ENCODE results near the gene PABPN1L. TPM values are rescaled to one million over a fixed set of nuclear protein-coding genes. Genes with fewer than 3 reads are reported as not detected.

The PABPN1L gene
- total RNA-seq, 1 experiment from 2014 or later = not detected

- no peak overlapping the region for H3K4me2 ChIP-seq (ENCODE audit: insufficient read depth, insufficient read length, low read length)
- no peak overlapping the region for H2BK15ac ChIP-seq (ENCODE audit: low read depth, low read length)
- no peak overlapping the region for H2AK5ac ChIP-seq (ENCODE audit: insufficient read length, low read length)
- H3K9me3 ChIP-seq (ENCODE audit: control insufficient read depth, low read depth, low read length) = no peaks in the 10 kb centered on the region
- no peak overlapping the region for H3K56ac ChIP-seq (ENCODE audit: insufficient read length, low read depth, low read length)
- no peak for DNase-seq
- no peaks in the 10 kb centered on the region for H3K9me3 Mint-ChIP-seq
- H3K18ac ChIP-seq (ENCODE audit: insufficient read length, low read depth, low read length) = no peak overlapping the region
- no peaks in the 10 kb centered on the region for H3K4me1 ChIP-seq (ENCODE audit: insufficient read depth, low read length)
- H2BK120ac ChIP-seq (ENCODE audit: low read depth, low read length, poor library complexity, severe bottlenecking) = no peak overlapping the region
- no peaks in the 10 kb centered on the region for H3K79me1 ChIP-seq (ENCODE audit: insufficient read depth, low read depth, low read length, poor library complexity, severe bottlenecking)
- H4K8ac ChIP-seq (replicated peaks; ENCODE audit: insufficient read length, low read depth, low read length) = no peak overlapping the region
- no peak overlapping the region; the same call in 1 of the 2 replicates for H3K14ac ChIP-seq (ENCODE audit: insufficient read depth, low read length)
- H3K27ac ChIP-seq (ENCODE audit: insufficient read length, low read depth, low read length) = no peak overlapping the region
- H4K5ac ChIP-seq (ENCODE audit: insufficient read length, low read depth, low read length) = no peak overlapping the region
- no peaks in the 10 kb centered on the region for H3K23me2 ChIP-seq (ENCODE audit: insufficient read length, low read depth, low read length, poor library complexity, severe bottlenecking)
- no peak overlapping the region for H3K9ac ChIP-seq (ENCODE audit: extremely low read depth, insufficient read length, low read length)
- H2BK20ac ChIP-seq (ENCODE audit: low read depth, low read length, poor library complexity, severe bottlenecking) = no peak overlapping the region
- H3K27me3 Mint-ChIP-seq (ENCODE audit: low read depth) = no peaks in the 10 kb centered on the region
- H4K91ac ChIP-seq (ENCODE audit: insufficient read length, low read depth, low read length) = no peak overlapping the region
- no peak overlapping the region for H3K23ac ChIP-seq (ENCODE audit: insufficient read length, low read depth, low read length)
- no peak overlapping the region for H3T11ph ChIP-seq (ENCODE audit: low read length)
- H4K20me1 ChIP-seq (ENCODE audit: control insufficient read depth, insufficient read depth, insufficient read length) = no peaks in the 10 kb centered on the region
- TF ChIP-seq CTCF (conservative IDR thresholded peaks at IDR 0.05) = no peak
- no CpG with 5 or more reads among the region's 24 CpGs for WGBS (ENCODE audit: extremely low coverage, insufficient read length, low lambda C conversion rate)
- no peak overlapping the region for H2BK12ac ChIP-seq (ENCODE audit: insufficient read length, low read depth, low read length)
- no peak overlapping the region for H3K4ac ChIP-seq (ENCODE audit: low read depth, low read length)
- H2AFZ ChIP-seq (ENCODE audit: low read length) = no peak overlapping the region
- H3K4me1 Mint-ChIP-seq = no peaks in the 10 kb centered on the region
- H3K27ac Mint-ChIP-seq = no peak overlapping the region
- no peaks in the 10 kb centered on the region for H3K79me2 ChIP-seq (ENCODE audit: insufficient read depth, low read length)
- no peaks in the 10 kb centered on the region for H3K27me3 ChIP-seq (ENCODE audit: insufficient read depth, low read length)
- no peak overlapping the region for H3K4me3 Mint-ChIP-seq
- no peak overlapping the region for H2BK5ac ChIP-seq (ENCODE audit: insufficient read length, low read length)
- no peaks in the 10 kb centered on the region; a peak in 1 of 7 replicates for H3K36me3 Mint-ChIP-seq (ENCODE audit: insufficient read depth in 1 of 3, low read depth in 3 of 3)
Observed at GRCh38 chr16:88828711-88829110, 37.7 kb downstream of the PABPN1L start.
